ENCODE data around the gene SNX27. TPM values are rescaled to one million over a fixed set of nuclear protein-coding genes. Genes with fewer than 3 reads are reported as not detected.

Gene SNX27
- total and polyA plus RNA-seq, 2 donors (not counting 3 experiments of a cell fraction or from before 2014, with no cell fraction given), result 8.1 to 24.9 TPM

DNA sequence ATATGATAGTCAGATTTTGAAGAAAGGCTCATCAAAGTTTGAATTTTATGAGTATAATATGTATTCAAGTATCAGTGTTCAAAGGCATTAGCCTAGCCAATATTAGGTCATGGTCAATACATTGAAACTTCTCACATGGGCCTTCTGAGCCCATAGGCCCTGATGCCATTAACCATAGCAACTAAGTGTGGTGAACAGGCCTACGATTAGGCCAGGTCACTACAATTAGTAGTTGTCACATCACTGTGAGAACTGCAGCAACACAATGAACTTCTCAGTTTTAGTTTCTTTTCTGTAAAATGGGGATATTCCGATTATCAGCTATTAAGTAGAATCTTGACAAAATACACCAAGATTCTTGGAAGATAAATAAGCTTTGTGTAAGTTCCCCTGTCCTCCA is 74.7 kb downstream of the SNX27 start:
- Histone ChIP-seq H3K9me3 (replicated peaks; ENCODE audit: control insufficient read depth, insufficient read depth, low read length) (no peaks in the 10 kb centered on the region), H3K4me2 (ENCODE audit: insufficient read depth, low read length) (no peak overlapping the region), H4K20me1 (replicated peaks; ENCODE audit: control insufficient read depth, extremely low read depth, insufficient read depth, low read length) (no peaks in the 10 kb centered on the region), H3K9ac (replicated peaks; ENCODE audit: extremely low read depth, insufficient read depth, low read length) (no peak overlapping the region), H3K4me1 (ENCODE audit: control insufficient read depth, extremely low read depth, insufficient read depth, low read length) (peaks cover 5% of the 10 kb centered on the region), H3K27ac (ENCODE audit: insufficient read depth, low read depth, low read length) (no peak overlapping the region), H3K4me3 (replicated peaks in 1 of 3; ENCODE audit: insufficient read depth in 1 of 3, low read depth in 1 of 3, low read length in 3 of 3) (no peak overlapping the region), H3K36me3 (ENCODE audit: control insufficient read depth in 2 of 2, extremely low read depth in 1 of 2, insufficient read depth in 2 of 2, low read length in 2 of 2) (no peaks in the 10 kb centered on the region), H2AFZ (ENCODE audit: low read depth, low read length) (no peak overlapping the region), H3K9me1 (replicated peaks; ENCODE audit: control insufficient read depth, extremely low read depth, insufficient read depth, low read length) (no peaks in the 10 kb centered on the region), H3K27me3 (ENCODE audit: control insufficient read depth in 2 of 2, insufficient read depth in 2 of 2, low read length in 2 of 2) (no peaks in the 10 kb centered on the region), H3K79me2 (ENCODE audit: control insufficient read depth, insufficient read depth, low read length) (no peaks in the 10 kb centered on the region)
- TF ChIP-seq, protein P1, sequence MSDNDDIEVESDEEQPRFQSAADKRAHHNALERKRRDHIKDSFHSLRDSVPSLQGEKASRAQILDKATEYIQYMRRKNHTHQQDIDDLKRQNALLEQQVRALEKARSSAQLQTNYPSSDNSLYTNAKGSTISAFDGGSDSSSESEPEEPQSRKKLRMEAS (IDR thresholded peaks at IDR 0.05; ENCODE audit: insufficient read depth, insufficient read length), result no peak
- TF ChIP-seq JUN (IDR thresholded peaks at IDR 0.05; ENCODE audit: borderline replicate concordance, insufficient read depth, insufficient read length, low read depth) (no peak), EZH2 (IDR thresholded peaks at IDR 0.05; ENCODE audit: borderline replicate concordance, low read depth, low read length, severe bottlenecking) (no peak), POLR2AphosphoS5 (IDR thresholded peaks at IDR 0.05; ENCODE audit: insufficient read depth, low read depth, low read length) (no peak), POLR2A (IDR thresholded peaks at IDR 0.05; ENCODE audit: low read depth, low read length) (no peak), MYC (IDR thresholded peaks at IDR 0.05; ENCODE audit: low read depth, low read length) (no peak), GATA2 (IDR thresholded peaks at IDR 0.05; ENCODE audit: insufficient read depth, insufficient read length, low read depth, low read length) (no peak), FOS (IDR thresholded peaks at IDR 0.05; ENCODE audit: borderline replicate concordance, insufficient read depth, low read length) (no peak)
- TF ChIP-seq, protein P2, sequence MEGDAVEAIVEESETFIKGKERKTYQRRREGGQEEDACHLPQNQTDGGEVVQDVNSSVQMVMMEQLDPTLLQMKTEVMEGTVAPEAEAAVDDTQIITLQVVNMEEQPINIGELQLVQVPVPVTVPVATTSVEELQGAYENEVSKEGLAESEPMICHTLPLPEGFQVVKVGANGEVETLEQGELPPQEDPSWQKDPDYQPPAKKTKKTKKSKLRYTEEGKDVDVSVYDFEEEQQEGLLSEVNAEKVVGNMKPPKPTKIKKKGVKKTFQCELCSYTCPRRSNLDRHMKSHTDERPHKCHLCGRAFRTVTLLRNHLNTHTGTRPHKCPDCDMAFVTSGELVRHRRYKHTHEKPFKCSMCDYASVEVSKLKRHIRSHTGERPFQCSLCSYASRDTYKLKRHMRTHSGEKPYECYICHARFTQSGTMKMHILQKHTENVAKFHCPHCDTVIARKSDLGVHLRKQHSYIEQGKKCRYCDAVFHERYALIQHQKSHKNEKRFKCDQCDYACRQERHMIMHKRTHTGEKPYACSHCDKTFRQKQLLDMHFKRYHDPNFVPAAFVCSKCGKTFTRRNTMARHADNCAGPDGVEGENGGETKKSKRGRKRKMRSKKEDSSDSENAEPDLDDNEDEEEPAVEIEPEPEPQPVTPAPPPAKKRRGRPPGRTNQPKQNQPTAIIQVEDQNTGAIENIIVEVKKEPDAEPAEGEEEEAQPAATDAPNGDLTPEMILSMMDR (IDR thresholded peaks at IDR 0.05; ENCODE audit: extremely low read depth in 1 of 2, insufficient read depth in 1 of 2, low read depth in 1 of 2, low read length in 2 of 2), result no peak
- CTCF ChIA-PET, result no interaction called here
- BruUV-seq (replicated peaks), result no TSS peak
- POLR2A ChIA-PET, result interaction anchor here (0.6 kb wide), 1 partner anchor 184 kb away, joined by 3 read pairs; no protein-coding TSS in a partner anchor
- no peak for FAIRE-seq
- intact Hi-C loops (cut with micrococcal nuclease), result no loop called here
- dilution Hi-C loops (cut with MboI; ENCODE audit: extremely low pct_ligation_motif_present, low sequenced_read_pairs), result no loop called here
- DNase-seq (ENCODE audit: low read depth, low spot score), result no peak

Data from endothelial cell of umbilical vein (primary cell).